ENCODE data around the gene CFHR4. TPM values are rescaled to one million over a fixed set of nuclear protein-coding genes. Genes with fewer than 3 reads are reported as not detected.
"Not testable (repeated sequence)": the region's sequence is repeated elsewhere in the genome, so short reads cannot be mapped to it uniquely, and the experiment has no call there.

CFHR4 gene
- not detected for total RNA-seq

- no peaks in the 10 kb centered on the region for H3K36me3 Mint-ChIP-seq
- H3K27ac Mint-ChIP-seq = no peak within 1 kb of the TSS
- peaks cover 3% of the 10 kb centered on the region for H3K27me3 Mint-ChIP-seq
- no peaks in the 10 kb centered on the region for H3K4me1 Mint-ChIP-seq
- no peak for DNase-seq
- CTCF ChIA-PET = no interaction called here
- ATAC-seq = no peak
- no peak within 1 kb of the TSS for H3K4me3 Mint-ChIP-seq
- no peaks in the 10 kb centered on the region for H3K9me3 Mint-ChIP-seq (ENCODE audit: low read depth)
Observed at GRCh38 chr1:196887515-196888239, at the start of gene CFHR4. Gene CFHR4, plus strand, starts transcription at chr1:196888052. Its CDS starts 99 bp downstream, at chr1:196888151.

DNA sequence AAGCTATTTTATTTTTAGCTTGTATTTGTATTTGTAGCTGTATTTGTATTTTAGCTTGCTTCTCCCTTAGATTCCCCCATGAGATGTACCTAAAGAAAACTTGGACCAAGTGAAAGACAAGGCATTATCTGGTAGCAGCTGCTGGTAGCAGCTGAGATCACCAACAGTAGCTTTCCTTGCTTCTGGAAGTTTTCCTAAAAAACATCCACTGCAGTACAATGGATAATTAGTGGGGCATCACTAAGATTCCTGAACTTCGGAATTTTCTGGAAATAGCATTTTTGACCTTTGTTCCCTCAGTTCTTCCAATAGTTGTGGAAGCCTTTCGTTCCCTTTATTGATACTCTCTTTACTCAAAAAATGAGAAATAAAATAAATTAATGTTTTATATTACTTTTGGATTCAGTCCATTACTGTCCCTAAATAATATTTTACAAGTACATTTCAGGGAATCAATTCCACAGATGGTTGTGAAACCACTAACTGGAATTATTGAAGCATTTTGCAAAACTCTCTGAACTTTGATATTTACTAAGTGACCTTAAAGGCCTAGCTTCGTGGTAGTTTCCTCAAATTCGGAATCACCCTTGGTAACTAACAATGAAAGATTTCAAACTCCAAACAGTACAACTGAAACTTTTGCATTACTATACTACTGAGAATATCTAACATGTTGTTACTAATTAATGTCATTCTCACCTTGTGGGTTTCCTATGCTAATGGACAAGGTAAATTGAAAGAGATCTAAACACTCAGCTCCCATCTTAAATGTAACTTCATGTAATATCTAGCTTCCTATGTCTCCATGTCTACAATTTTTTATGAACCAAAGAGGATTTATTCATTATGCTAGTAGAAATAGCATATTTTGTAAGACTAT lies 38.0 kb upstream of the CFHR4 start:
- H3K27me3 Mint-ChIP-seq; H3K4me1 Mint-ChIP-seq; H3K36me3 Mint-ChIP-seq; CTCF ChIA-PET; DNase-seq; ATAC-seq; H3K9me3 Mint-ChIP-seq (ENCODE audit: low read depth); H3K4me3 Mint-ChIP-seq; H3K27ac Mint-ChIP-seq: not testable (repeated sequence)

- CTCF ChIA-PET = no interaction called here
- Mint-ChIP-seq H3K27ac (no peak overlapping the region), H3K9me3 (ENCODE audit: low read depth) (no peaks in the 10 kb centered on the region), H3K36me3 (no peaks in the 10 kb centered on the region), H3K4me3 (no peak overlapping the region), H3K27me3 (no peaks in the 10 kb centered on the region), H3K4me1 (no peaks in the 10 kb centered on the region)
- ATAC-seq = no peak
- DNase-seq = no peak
Observed at GRCh38 chr1:196856053-196856452, 31.8 kb upstream of the CFHR4 start.

DNA sequence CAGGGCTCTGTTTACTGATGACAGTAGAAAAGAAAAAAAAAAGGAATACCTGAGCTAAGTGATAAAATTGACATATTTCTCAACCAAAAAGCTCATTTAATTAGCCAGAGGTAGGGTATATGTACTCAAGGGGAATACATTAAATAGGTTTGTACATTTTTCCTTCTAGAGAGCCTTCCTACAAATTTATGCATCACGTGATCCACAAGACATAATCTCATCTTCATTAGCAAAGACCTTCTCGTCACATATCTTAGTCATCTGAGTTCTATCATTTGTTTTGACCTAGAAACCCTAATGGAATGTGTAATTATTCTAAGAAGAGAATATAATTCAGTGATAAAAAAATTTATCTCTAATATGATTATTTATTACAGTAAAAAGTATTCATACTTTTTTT lies 30.7 kb upstream of the CFHR4 start:
- DNase-seq = no peak
- no peaks in the 10 kb centered on the region for H3K36me3 Mint-ChIP-seq
- H3K9me3 Mint-ChIP-seq (ENCODE audit: low read depth) = no peaks in the 10 kb centered on the region
- CTCF ChIA-PET = interaction anchor here (0.5 kb wide), 1 partner anchor 278 kb away, joined by 4 read pairs; no protein-coding TSS in a partner anchor
- no peaks in the 10 kb centered on the region for H3K4me1 Mint-ChIP-seq
- no peak overlapping the region for H3K27ac Mint-ChIP-seq
- no peaks in the 10 kb centered on the region for H3K27me3 Mint-ChIP-seq
- no peak for ATAC-seq
- H3K4me3 Mint-ChIP-seq = no peak overlapping the region

DNA sequence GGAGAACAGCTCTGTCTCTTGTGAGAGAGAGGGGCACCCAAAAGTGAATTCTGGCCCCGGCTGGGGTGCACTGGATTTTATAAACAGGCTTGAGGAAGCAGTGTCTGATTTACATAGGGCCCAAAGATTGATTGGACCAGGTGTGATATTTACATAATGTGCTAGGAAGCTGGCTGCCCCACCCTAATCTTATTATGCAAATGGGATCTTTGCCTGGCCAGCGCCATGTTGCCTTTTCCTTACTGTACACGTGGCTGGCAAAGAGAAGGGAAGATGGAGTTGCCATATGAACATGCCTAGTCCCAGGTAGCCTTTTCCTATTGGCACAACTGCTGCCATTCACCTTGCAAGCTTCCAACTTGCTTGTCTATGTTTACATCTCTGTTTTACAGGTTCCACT lies 29.0 kb upstream of the CFHR4 start:
- Mint-ChIP-seq H3K9me3 (ENCODE audit: low read depth) (no peaks in the 10 kb centered on the region), H3K27ac (no peak overlapping the region), H3K4me1 (no peaks in the 10 kb centered on the region)

GRCh38 chr1:196860323-196860884 lies 27.4 kb upstream of the CFHR4 start:
- H3K4me3 Mint-ChIP-seq = no peak overlapping the region

More for the DNA sequence above, 29.0 kb upstream of the CFHR4 start:
- DNase-seq (no peak), ATAC-seq (no peak)
- Mint-ChIP-seq H3K36me3 (no peaks in the 10 kb centered on the region), H3K27me3 (no peaks in the 10 kb centered on the region), H3K4me3 (no peak overlapping the region)
- CTCF ChIA-PET = no interaction called here

DNA sequence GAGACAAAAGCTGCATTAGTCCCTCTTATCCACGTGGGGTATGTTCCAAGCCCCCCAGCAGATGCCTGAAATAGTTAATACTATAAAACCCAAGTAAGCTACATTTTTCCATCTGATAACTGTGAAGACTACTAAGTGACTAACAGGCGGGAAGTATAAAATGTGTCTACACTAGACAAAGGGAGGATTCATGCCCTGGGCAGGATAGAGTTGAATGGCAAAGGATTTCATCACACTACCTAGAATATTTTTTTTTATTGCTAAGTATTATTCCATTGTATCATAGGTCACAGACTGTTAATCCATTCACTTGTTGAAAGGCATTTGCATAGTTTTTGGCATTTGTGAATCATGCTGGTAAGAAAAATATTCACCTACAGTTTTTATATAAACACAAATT lies 26.4 kb upstream of the CFHR4 start:
- H3K4me1 Mint-ChIP-seq = no peaks in the 10 kb centered on the region
- H3K9me3 Mint-ChIP-seq (ENCODE audit: low read depth) = no peaks in the 10 kb centered on the region
- ATAC-seq = no peak
- H3K27me3 Mint-ChIP-seq = no peaks in the 10 kb centered on the region
- no peak for DNase-seq
- no peak overlapping the region for H3K4me3 Mint-ChIP-seq
- no peaks in the 10 kb centered on the region for H3K36me3 Mint-ChIP-seq
- H3K27ac Mint-ChIP-seq = no peak overlapping the region
- CTCF ChIA-PET = no interaction called here

More at GRCh38 chr1:196860323-196860884, 27.4 kb upstream of the CFHR4 start:
- ATAC-seq = no peak
- H3K27ac Mint-ChIP-seq = no peak overlapping the region
- no peaks in the 10 kb centered on the region for H3K36me3 Mint-ChIP-seq
- no peaks in the 10 kb centered on the region for H3K9me3 Mint-ChIP-seq (ENCODE audit: low read depth)
- CTCF ChIA-PET = no interaction called here
- no peak for DNase-seq
- no peaks in the 10 kb centered on the region for H3K27me3 Mint-ChIP-seq
- no peaks in the 10 kb centered on the region for H3K4me1 Mint-ChIP-seq

- ATAC-seq = no peak
- Mint-ChIP-seq H3K36me3 (no peaks in the 10 kb centered on the region), H3K4me3 (no peak overlapping the region), H3K27ac (no peak overlapping the region), H3K4me1 (no peaks in the 10 kb centered on the region), H3K27me3 (no peaks in the 10 kb centered on the region), H3K9me3 (ENCODE audit: low read depth) (no peaks in the 10 kb centered on the region)
- CTCF ChIA-PET = no interaction called here
- DNase-seq = no peak
Observed at GRCh38 chr1:196866974-196867373, 20.9 kb upstream of the CFHR4 start.

DNA sequence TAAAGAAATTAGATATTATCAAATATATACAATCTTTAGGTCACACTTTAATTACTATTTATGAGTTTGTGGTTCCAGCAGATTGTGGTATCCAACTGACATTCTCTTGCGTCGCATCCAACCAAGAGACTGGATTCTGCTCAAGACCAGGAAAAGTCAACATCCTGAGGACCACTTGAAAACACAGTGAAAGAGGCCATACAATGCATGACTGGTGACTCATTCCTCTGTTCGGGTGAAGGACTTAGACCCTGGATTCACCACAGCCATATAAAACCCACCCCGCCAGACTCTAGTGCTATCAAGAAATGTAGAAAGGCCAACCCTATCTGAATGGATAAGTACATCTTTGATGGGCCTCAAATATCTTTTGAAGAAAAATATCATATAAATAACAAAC lies 14.5 kb upstream of the CFHR4 start:
- Mint-ChIP-seq H3K27me3 (peaks cover 8% of the 10 kb centered on the region), H3K4me3 (no peak overlapping the region), H3K36me3 (no peaks in the 10 kb centered on the region), H3K9me3 (ENCODE audit: low read depth) (no peaks in the 10 kb centered on the region), H3K4me1 (no peaks in the 10 kb centered on the region), H3K27ac (no peak overlapping the region)
- no peak for DNase-seq
- no peak for ATAC-seq
- CTCF ChIA-PET = no interaction called here

DNA sequence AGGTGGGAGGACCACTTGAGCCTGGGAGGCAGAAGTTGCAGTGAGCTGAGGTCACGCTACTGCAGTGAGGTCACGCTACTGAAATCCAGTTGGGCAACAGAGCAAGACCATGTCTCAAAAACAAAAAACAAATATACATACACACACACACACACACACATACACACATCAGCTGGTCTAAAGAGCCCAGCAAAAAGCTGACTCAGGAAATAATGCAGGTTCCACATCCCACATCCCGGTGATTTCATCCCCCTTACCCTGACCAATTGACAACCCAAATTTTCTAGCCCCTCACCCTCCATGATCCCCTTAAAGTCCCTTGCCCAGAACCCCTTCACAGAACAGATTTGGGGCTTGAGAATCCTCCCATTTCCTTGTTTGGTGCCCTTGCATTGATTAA lies 11.9 kb upstream of the CFHR4 start:
- CTCF ChIA-PET = no interaction called here
- H3K27me3 Mint-ChIP-seq = peaks cover 14% of the 10 kb centered on the region
- no peak for ATAC-seq

DNA sequence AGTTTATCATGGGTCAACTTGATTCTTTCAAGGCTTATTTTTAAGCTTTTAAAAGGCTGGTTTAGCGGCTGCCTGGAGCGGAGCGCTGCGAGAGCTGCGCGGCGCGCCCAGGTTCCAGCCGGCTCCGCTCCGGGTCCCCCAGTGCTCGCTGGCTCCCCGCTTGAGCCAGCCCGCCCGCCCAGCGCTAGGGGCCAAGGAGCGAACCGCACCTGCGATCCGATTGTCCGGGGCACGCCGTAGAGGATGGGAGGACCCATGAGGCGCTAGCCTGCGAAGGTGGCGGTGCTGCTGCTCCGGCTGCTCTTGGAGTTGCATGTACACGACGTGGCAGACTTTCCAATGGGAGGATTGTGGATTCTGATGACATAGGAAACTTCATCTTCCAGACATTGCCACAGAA lies 9.9 kb upstream of the CFHR4 start:
- ATAC-seq (no peak), DNase-seq (no peak)
- Mint-ChIP-seq H3K27me3 (peaks cover 14% of the 10 kb centered on the region), H3K4me1 (no peaks in the 10 kb centered on the region), H3K9me3 (ENCODE audit: low read depth) (no peaks in the 10 kb centered on the region), H3K27ac (no peak overlapping the region), H3K4me3 (no peak overlapping the region), H3K36me3 (no peaks in the 10 kb centered on the region)
- CTCF ChIA-PET = no interaction called here

More for the DNA sequence above, 11.9 kb upstream of the CFHR4 start:
- Mint-ChIP-seq H3K9me3 (ENCODE audit: low read depth) (no peaks in the 10 kb centered on the region), H3K27ac (no peak overlapping the region), H3K36me3 (no peaks in the 10 kb centered on the region), H3K4me1 (no peaks in the 10 kb centered on the region), H3K4me3 (no peak overlapping the region)
- no peak for DNase-seq

DNA sequence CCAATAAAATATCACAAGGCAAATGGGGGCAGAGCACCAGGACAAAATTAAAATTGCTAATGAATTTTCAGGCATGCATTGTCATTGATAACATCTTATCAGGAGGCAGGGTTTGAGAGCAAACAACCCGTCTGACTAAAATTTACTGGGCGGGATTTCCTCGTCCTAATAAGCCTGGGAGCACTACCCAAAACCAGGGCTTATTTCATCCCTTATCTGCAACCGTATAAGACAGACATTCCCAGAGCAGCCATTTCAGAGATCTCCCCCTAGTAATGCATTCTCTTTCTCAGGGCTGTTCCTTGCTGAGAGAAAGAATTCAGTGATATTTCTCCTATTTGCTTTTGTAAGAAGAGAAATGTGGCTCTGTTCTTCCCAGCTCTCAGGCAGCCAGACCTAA lies 1.3 kb upstream of the CFHR4 start:
- H3K36me3 Mint-ChIP-seq; ATAC-seq; H3K4me3 Mint-ChIP-seq; H3K4me1 Mint-ChIP-seq; CTCF ChIA-PET; H3K9me3 Mint-ChIP-seq (ENCODE audit: low read depth); DNase-seq; H3K27ac Mint-ChIP-seq; H3K27me3 Mint-ChIP-seq: not testable (repeated sequence)

- no peak for DNase-seq
- H3K27ac Mint-ChIP-seq = no peak overlapping the region
- H3K9me3 Mint-ChIP-seq (ENCODE audit: low read depth) = no peaks in the 10 kb centered on the region
- CTCF ChIA-PET = no interaction called here
- H3K4me3 Mint-ChIP-seq = no peak overlapping the region
- H3K36me3 Mint-ChIP-seq = no peaks in the 10 kb centered on the region
- no peak for ATAC-seq
- H3K4me1 Mint-ChIP-seq = no peaks in the 10 kb centered on the region
- H3K27me3 Mint-ChIP-seq = peaks cover 3% of the 10 kb centered on the region
Observed at GRCh38 chr1:196890668-196891067, 2.8 kb downstream of the CFHR4 start.

GRCh38 chr1:196891251-196891650 lies 3.4 kb downstream of the CFHR4 start:
- H3K9me3 Mint-ChIP-seq (ENCODE audit: low read depth) = no peaks in the 10 kb centered on the region
- CTCF ChIA-PET = no interaction called here
- H3K36me3 Mint-ChIP-seq = no peaks in the 10 kb centered on the region
- H3K4me3 Mint-ChIP-seq = no peak overlapping the region
- H3K27me3 Mint-ChIP-seq = peaks cover 7% of the 10 kb centered on the region
- no peaks in the 10 kb centered on the region for H3K4me1 Mint-ChIP-seq
- no peak for DNase-seq
- H3K27ac Mint-ChIP-seq = no peak overlapping the region
- no peak for ATAC-seq
